B cell (primary cell): Measurements from ENCODE around the gene INSYN2A. TPM values are rescaled to one million over a fixed set of nuclear protein-coding genes. Genes with fewer than 3 reads are reported as not detected.

Experiments used
- ATAC-seq: fragments of 200-7000 bp; cut with Tn5 transposase; one replicate; pipeline ENCODE4 v1.10.0; 2021; ENCODE audit warnings: low read depth, mild to moderate bottlenecking, moderate number of reproducible peaks, moderate library complexity
- CTCF ChIA-PET: fragments of 350-600 bp; sonication (Branson Sonifier 250); formaldehyde crosslinking; loops from one replicate; lab custom pipeline; 2021; ENCODE audit warnings: antibody characterized with exemption, inconsistent platforms; lab: Charles Lee
- POLR2A ChIA-PET: fragments of 350-600 bp; sonication (Branson Sonifier 250); formaldehyde crosslinking; loops from one replicate; lab custom pipeline; 2021; ENCODE audit warnings: antibody characterized with exemption; lab: Charles Lee
- DNase-seq: peaks from one replicate; pipeline ENCODE4 v3.0.0; 2013
- H2AFZ ChIP-seq: 2 replicates; pipeline ENCODE4 v1.6.1; 2012; ENCODE audit warnings: mild to moderate bottlenecking, low read depth, low read length; ENCODE audit not compliant: insufficient read depth, poor library complexity, severe bottlenecking
- H3K27ac ChIP-seq, 2 donors: 1 replicate in 1 of 2; 2 replicates in 1 of 2; pipeline ENCODE4 v1.5.1; 2012 to 2013; ENCODE audit warnings: low read length in 2 of 2, mild to moderate bottlenecking in 2 of 2, moderate library complexity in 1 of 2
- H3K27me3 ChIP-seq, 4 experiments: fragments of 200-600 bp in 1 of 4; sonication (generic) in 1 of 4; replicated peaks in 1 of 4; 1 replicate in 2 of 4; 2 replicates in 2 of 4; pipeline versions ENCODE4 v1.6.1 to v1.7.0; 2013 to 2016; ENCODE audit warnings: low read length in 3 of 4, mild to moderate bottlenecking in 2 of 4, mixed read lengths in 1 of 4, moderate library complexity in 1 of 4; ENCODE audit not compliant: insufficient read depth in 4 of 4, control insufficient read depth in 3 of 4; ENCODE audit errors: control extremely low read depth in 1 of 4
- H3K36me3 ChIP-seq, 2 experiments: replicated peaks in 1 of 2; 1 replicate in 1 of 2; 2 replicates in 1 of 2; pipeline versions ENCODE4 v1.6.1 to v1.7.1; 2013; ENCODE audit warnings: low read length in 1 of 2; ENCODE audit not compliant: insufficient read depth in 2 of 2, control insufficient read depth in 1 of 2; ENCODE audit errors: control extremely low read depth in 1 of 2, extremely low read depth in 1 of 2
- H3K4me1 ChIP-seq, 2 donors: fragments of 200-600 bp in 1 of 2; sonication (generic) in 1 of 2; 1 replicate in 1 of 2; 2 replicates in 1 of 2; pipeline versions ENCODE4 v1.5.1 to v1.6.1; 2013 to 2017; ENCODE audit warnings: low read length in 2 of 2; ENCODE audit not compliant: control insufficient read depth in 2 of 2, insufficient read depth in 2 of 2
- H3K4me2 ChIP-seq: replicated peaks from 2 replicates; pipeline ENCODE3; 2012; ENCODE audit warnings: mild to moderate bottlenecking, low read depth, low read length; ENCODE audit not compliant: poor library complexity, severe bottlenecking
- H3K4me3 ChIP-seq, 5 experiments: fragments of 200-600 bp in 1 of 5; sonication (generic) in 1 of 5; 1 replicate in 3 of 5; 2 replicates in 2 of 5; pipeline versions ENCODE4 v1.5.1 to v1.7.0; 2011 to 2016; ENCODE audit warnings: low read length in 4 of 5, mild to moderate bottlenecking in 4 of 5, low read depth in 2 of 5, control low read depth in 1 of 5, moderate library complexity in 1 of 5; ENCODE audit not compliant: insufficient read depth in 1 of 5; ENCODE audit errors: control extremely low read depth in 1 of 5, extremely low read depth in 1 of 5
- H3K79me2 ChIP-seq: fragments of 200-600 bp; sonication (generic); one replicate; pipeline ENCODE4 v1.6.0; 2016; ENCODE audit warnings: low read length; ENCODE audit not compliant: control insufficient read depth, insufficient read depth
- H3K9ac ChIP-seq: fragments of 200-600 bp; sonication (generic); 2 replicates; pipeline ENCODE4 v1.6.1; 2017; ENCODE audit warnings: mild to moderate bottlenecking, low read length, moderate library complexity
- H3K9me3 ChIP-seq, 3 donors: one replicate each; pipeline versions ENCODE4 v1.6.1 to v1.7.1; 2013; ENCODE audit warnings: low read length in 2 of 3; ENCODE audit not compliant: control insufficient read depth in 2 of 3, insufficient read depth in 1 of 3; ENCODE audit errors: control extremely low read depth in 1 of 3
- H4K20me1 ChIP-seq: 2 replicates; pipeline ENCODE4 v1.6.0; 2012; ENCODE audit warnings: mild to moderate bottlenecking, low read length; ENCODE audit not compliant: insufficient read depth, control insufficient read depth, poor library complexity, severe bottlenecking
- H3K27ac Mint-ChIP-seq: one replicate; pipeline ENCODE4 v1.8.0; 2021; ENCODE audit warnings: mixed read lengths
- H3K27me3 Mint-ChIP-seq: one replicate; pipeline ENCODE4 v1.8.0; 2021; ENCODE audit warnings: mixed read lengths
- H3K4me1 Mint-ChIP-seq: one replicate; pipeline ENCODE4 v1.8.0; 2021; ENCODE audit warnings: mixed read lengths
- H3K4me3 Mint-ChIP-seq: one replicate; pipeline ENCODE4 v1.8.0; 2021; ENCODE audit warnings: mixed read lengths
- H3K9me3 Mint-ChIP-seq: one replicate; pipeline ENCODE4 v1.8.0; 2022; ENCODE audit warnings: mixed read lengths; ENCODE audit not compliant: insufficient read depth
- CTCF ChIP-seq: fragments of 200-600 bp; IDR thresholded peaks from one replicate; pipeline ENCODE4 v1.8.0; 2022; ENCODE audit warnings: antibody characterized with exemption, mild to moderate bottlenecking
- EZH2 ChIP-seq: IDR thresholded peaks from 2 replicates; pipeline ENCODE4 v1.6.1; 2012; ENCODE audit warnings: borderline replicate concordance, low read depth, mild to moderate bottlenecking, moderate library complexity, low read length; ENCODE audit not compliant: insufficient read depth, poor library complexity, severe bottlenecking
- WGBS: methylation state at CpG from one replicate; pipeline ENCODE4 v1.1.5; 2013; ENCODE audit warnings: missing lambda C conversion rate; ENCODE audit not compliant: insufficient coverage; 5-methylcytosine and 5-hydroxymethylcytosine counted together
- intact Hi-C: fragments of 100-400 bp; cut with micrococcal nuclease; formaldehyde crosslinking; loops from one replicate; pipeline ENCODE4 v1.10.0; 2022
- polyA plus RNA-seq: library from polyadenylated mRNA; depleted of rRNA; stranded (reverse); fragments of >200 nt; gene quantifications from 2 replicates; pipeline ENCODE4 v1.2.3, GENCODE V29; 2012
- total RNA-seq, 2 donors: library from RNA; stranded (reverse); fragments of 120-200 nt in 1 of 2; gene quantifications; 1 replicate in 1 of 2; 2 replicates in 1 of 2; pipeline versions ENCODE4 v1.2.3 to v1.2.4, GENCODE V29; 2013 to 2022

Gene INSYN2A
- total and polyA plus RNA-seq, 2 donors (not counting 1 experiment from before 2014, with no cell fraction given) = not detected

- H3K9me3 ChIP-seq = no peaks in the 10 kb centered on the region
- no peak overlapping the region for H3K9ac ChIP-seq
- H2AFZ ChIP-seq = no peak overlapping the region
- no peaks in the 10 kb centered on the region for H3K79me2 ChIP-seq
- H3K4me3 ChIP-seq = no peak overlapping the region
- H3K4me2 ChIP-seq = no peak overlapping the region
- H3K4me1 ChIP-seq = no peaks in the 10 kb centered on the region
- ChIA-PET CTCF (no interaction called here), POLR2A (no interaction called here)
- H3K9me3 Mint-ChIP-seq = peaks cover 2% of the 10 kb centered on the region
- no peak overlapping the region for H3K4me3 Mint-ChIP-seq
- no peak overlapping the region for H3K27ac Mint-ChIP-seq
- TF ChIP-seq CTCF = no peak
- no peak for TF ChIP-seq EZH2
- H3K27me3 ChIP-seq = no peaks in the 10 kb centered on the region
- ATAC-seq (no peak), DNase-seq (no peak)
- H3K4me1 Mint-ChIP-seq = no peaks in the 10 kb centered on the region
- H3K27ac ChIP-seq = no peak overlapping the region
- WGBS = 83% methylated on average over 3 of the region's 4 CpGs
- intact Hi-C loops = no loop called here
- H4K20me1 ChIP-seq = no peaks in the 10 kb centered on the region
- H3K27me3 Mint-ChIP-seq = no peaks in the 10 kb centered on the region
- no peaks in the 10 kb centered on the region for H3K36me3 ChIP-seq
These were observed 19.5 kb upstream of the INSYN2A start for GRCh38 chr10:127215866-127216265.

GRCh38 chr10:127210936-127211466, 14.6 kb upstream of the INSYN2A start:
- 49% methylated on average over 2 of the region's 7 CpGs for WGBS
- H3K27me3 Mint-ChIP-seq = no peaks in the 10 kb centered on the region

More at GRCh38 chr10:127210936-127211466, 14.6 kb upstream of the INSYN2A start:
- no peaks in the 10 kb centered on the region for H3K36me3 ChIP-seq
- Mint-ChIP-seq H3K4me3 (no peak overlapping the region), H3K27ac (no peak overlapping the region), H3K4me1 (no peaks in the 10 kb centered on the region), H3K9me3 (no peaks in the 10 kb centered on the region)
- no peak overlapping the region for H3K9ac ChIP-seq
- intact Hi-C loops = no loop called here
- no peaks in the 10 kb centered on the region for H4K20me1 ChIP-seq
- ChIA-PET POLR2A (no interaction called here), CTCF (no interaction called here)
- H3K9me3 ChIP-seq = no peaks in the 10 kb centered on the region
- H3K27me3 ChIP-seq = no peaks in the 10 kb centered on the region
- no peak overlapping the region for H3K4me2 ChIP-seq
- no peak overlapping the region for H3K27ac ChIP-seq
- ATAC-seq (no peak), DNase-seq (no peak)
- no peaks in the 10 kb centered on the region for H3K4me1 ChIP-seq
- no peaks in the 10 kb centered on the region for H3K79me2 ChIP-seq
- H3K4me3 ChIP-seq = no peak overlapping the region
- H2AFZ ChIP-seq = no peak overlapping the region
- TF ChIP-seq EZH2 (no peak), CTCF (no peak)
